Astrocyte (in vitro differentiated cells and primary cell): Measurements from ENCODE around the gene TEX36.

Experiments
- CTCF ChIP-seq: IDR thresholded peaks from 2 replicates; pipeline ENCODE4 v1.5.1; 2011; ENCODE audit warnings: low read depth, mild to moderate bottlenecking, inconsistent platforms, low read length, moderate library complexity; ENCODE audit not compliant: insufficient read depth
- EZH2 ChIP-seq: IDR thresholded peaks from 2 replicates; pipeline ENCODE4 v1.6.1; 2012; ENCODE audit warnings: mild to moderate bottlenecking, low read length, inconsistent platforms; ENCODE audit not compliant: insufficient read depth

- TF ChIP-seq CTCF (no peak), EZH2 (no peak)
These were observed at the start of gene TEX36 for GRCh38 chr10:125683063-125683462.
